ENCODE results near the gene IGF2.
A peak's percentile ranks its signal among the peaks of the same experiment; 100 is the strongest.

The IGF2 gene

GRCh38 chr11:2156416-2157182 is 17.4 kb upstream of the IGF2 start:
- no peak for DNase-seq (ENCODE audit: low read depth)
- no peak overlapping the region for H3K4me3 ChIP-seq (ENCODE audit: low read depth, low read length)

- no peak for DNase-seq (ENCODE audit: low read depth)
- H3K4me3 ChIP-seq (ENCODE audit: low read depth, low read length) = no peak overlapping the region
Observed at GRCh38 chr11:2155511-2155910, 16.3 kb upstream of the IGF2 start.

- DNase-seq (ENCODE audit: low read depth) = no peak
- H3K4me3 ChIP-seq (ENCODE audit: low read depth, low read length) = no peak overlapping the region
Observed at GRCh38 chr11:2154889-2155288, 15.7 kb upstream of the IGF2 start.

- no peak overlapping the region for H3K4me3 ChIP-seq (ENCODE audit: low read depth, low read length)
- DNase-seq (ENCODE audit: low read depth) = no peak
Observed at GRCh38 chr11:2154195-2154585, 15.0 kb upstream of the IGF2 start.

GRCh38 chr11:2153581-2154194 is 14.5 kb upstream of the IGF2 start:
- no peak for DNase-seq (ENCODE audit: low read depth)
- no peak overlapping the region for H3K4me3 ChIP-seq (ENCODE audit: low read depth, low read length)

GRCh38 chr11:2151500-2152257 is 12.5 kb upstream of the IGF2 start:
- H3K4me3 ChIP-seq (ENCODE audit: low read depth, low read length) = no peak overlapping the region
- DNase-seq (ENCODE audit: low read depth) = no peak

- DNase-seq (ENCODE audit: low read depth) = peak; percentile 25
Observed at GRCh38 chr11:2149864-2150847, 11.0 kb upstream of the IGF2 start.

GRCh38 chr11:2149460-2149859 is 10.3 kb upstream of the IGF2 start:
- no peak for DNase-seq (ENCODE audit: low read depth)
- H3K4me3 ChIP-seq (ENCODE audit: low read depth, low read length) = no peak overlapping the region

More at GRCh38 chr11:2149864-2150847, 11.0 kb upstream of the IGF2 start:
- H3K4me3 ChIP-seq (ENCODE audit: low read depth, low read length) = no peak overlapping the region

GRCh38 chr11:2148595-2148994 is 9.4 kb upstream of the IGF2 start:
- H3K4me3 ChIP-seq (ENCODE audit: low read depth, low read length) = no peak overlapping the region
- no peak for DNase-seq (ENCODE audit: low read depth)

GRCh38 chr11:2147391-2147790 is 8.2 kb upstream of the IGF2 start:
- no peak for DNase-seq (ENCODE audit: low read depth)
- no peak overlapping the region for H3K4me3 ChIP-seq (ENCODE audit: low read depth, low read length)

GRCh38 chr11:2146051-2146450 is 6.9 kb upstream of the IGF2 start:
- DNase-seq (ENCODE audit: low read depth) = no peak
- no peak overlapping the region for H3K4me3 ChIP-seq (ENCODE audit: low read depth, low read length)

- DNase-seq (ENCODE audit: low read depth) = no peak
- H3K4me3 ChIP-seq (ENCODE audit: low read depth, low read length) = peak overlapping the region; percentile 3
Observed at GRCh38 chr11:2144544-2145248, 5.5 kb upstream of the IGF2 start.

GRCh38 chr11:2143799-2144543 is 4.8 kb upstream of the IGF2 start:
- DNase-seq (ENCODE audit: low read depth) = no peak

GRCh38 chr11:2143477-2143798 is 4.2 kb upstream of the IGF2 start:
- peak overlapping the region; percentile 3 for H3K4me3 ChIP-seq (ENCODE audit: low read depth, low read length)
- no peak for DNase-seq (ENCODE audit: low read depth)

More at GRCh38 chr11:2143799-2144543, 4.8 kb upstream of the IGF2 start:
- peak overlapping the region; percentile 7 for H3K4me3 ChIP-seq (ENCODE audit: low read depth, low read length)

GRCh38 chr11:2142762-2143202 is 3.6 kb upstream of the IGF2 start:
- no peak overlapping the region for H3K4me3 ChIP-seq (ENCODE audit: low read depth, low read length)
- no peak for DNase-seq (ENCODE audit: low read depth)

GRCh38 chr11:2142300-2142759 is 3.1 kb upstream of the IGF2 start:
- no peak overlapping the region for H3K4me3 ChIP-seq (ENCODE audit: low read depth, low read length)
- no peak for DNase-seq (ENCODE audit: low read depth)

- peak overlapping the region; percentile 34 for H3K4me3 ChIP-seq (ENCODE audit: low read depth, low read length)
- DNase-seq (ENCODE audit: low read depth) = no peak
Observed at GRCh38 chr11:2140411-2141400, 1.5 kb upstream of the IGF2 start.

All from skeletal muscle cell (primary cell).